Measurements from ENCODE around the gene ADAP1.
"Not testable (repeated sequence)": the region's sequence is repeated elsewhere in the genome, so short reads cannot be mapped to it uniquely, and the experiment has no call there.

The ADAP1 gene

GRCh38 chr7:957418-958220 lies 3.1 kb upstream of the ADAP1 start:
- no peak for DNase-seq

- DNase-seq, result no peak
Measured at GRCh38 chr7:956031-956430, 1.6 kb upstream of the ADAP1 start.

DNA sequence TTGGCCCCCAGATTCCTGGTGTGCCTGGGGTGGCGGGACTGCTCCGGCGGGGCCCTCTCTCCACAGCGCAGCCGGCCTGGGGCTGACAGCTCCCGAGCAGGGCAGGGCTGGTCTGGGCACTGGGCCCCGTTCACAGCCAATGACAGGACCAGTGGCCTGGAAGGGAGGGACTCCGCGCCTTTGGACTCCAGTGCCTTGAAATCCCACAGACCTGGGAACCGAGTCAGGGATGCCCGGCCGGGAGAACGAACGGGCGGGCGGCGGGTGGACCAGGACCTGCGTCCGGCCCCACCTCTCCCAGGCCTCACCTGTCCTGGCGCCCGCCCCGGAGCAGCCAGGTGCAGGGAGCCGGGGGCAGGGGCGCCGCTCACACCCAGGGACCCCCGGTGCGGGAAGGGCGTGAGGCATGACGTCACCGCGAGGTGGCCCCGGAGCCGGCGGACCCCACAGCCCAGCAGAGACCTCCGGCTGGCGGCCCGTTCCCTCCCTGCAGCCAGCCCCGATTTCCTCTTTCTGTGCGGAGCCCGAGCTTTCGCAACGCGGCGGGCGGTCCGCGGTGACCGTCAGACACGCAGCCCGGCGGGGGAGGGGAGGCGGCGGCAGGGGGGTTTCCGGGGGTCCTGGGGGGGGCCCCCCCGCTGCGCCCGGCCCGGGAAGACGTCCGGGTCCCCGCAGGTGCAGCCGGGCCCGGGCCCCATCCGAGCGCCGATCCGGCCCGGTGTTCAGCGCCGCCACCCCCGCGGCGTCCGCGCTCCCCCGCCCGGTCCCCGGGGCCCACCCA lies 743 bp downstream of the ADAP1 start:
- DNase-seq, result no peak

- DNase-seq, result no peak
Measured at GRCh38 chr7:952548-953441, 1.7 kb downstream of the ADAP1 start.

GRCh38 chr7:951881-952547 lies 2.5 kb downstream of the ADAP1 start:
- no peak for DNase-seq

GRCh38 chr7:949021-949934 lies 5.2 kb downstream of the ADAP1 start:
- no peak for DNase-seq

DNA sequence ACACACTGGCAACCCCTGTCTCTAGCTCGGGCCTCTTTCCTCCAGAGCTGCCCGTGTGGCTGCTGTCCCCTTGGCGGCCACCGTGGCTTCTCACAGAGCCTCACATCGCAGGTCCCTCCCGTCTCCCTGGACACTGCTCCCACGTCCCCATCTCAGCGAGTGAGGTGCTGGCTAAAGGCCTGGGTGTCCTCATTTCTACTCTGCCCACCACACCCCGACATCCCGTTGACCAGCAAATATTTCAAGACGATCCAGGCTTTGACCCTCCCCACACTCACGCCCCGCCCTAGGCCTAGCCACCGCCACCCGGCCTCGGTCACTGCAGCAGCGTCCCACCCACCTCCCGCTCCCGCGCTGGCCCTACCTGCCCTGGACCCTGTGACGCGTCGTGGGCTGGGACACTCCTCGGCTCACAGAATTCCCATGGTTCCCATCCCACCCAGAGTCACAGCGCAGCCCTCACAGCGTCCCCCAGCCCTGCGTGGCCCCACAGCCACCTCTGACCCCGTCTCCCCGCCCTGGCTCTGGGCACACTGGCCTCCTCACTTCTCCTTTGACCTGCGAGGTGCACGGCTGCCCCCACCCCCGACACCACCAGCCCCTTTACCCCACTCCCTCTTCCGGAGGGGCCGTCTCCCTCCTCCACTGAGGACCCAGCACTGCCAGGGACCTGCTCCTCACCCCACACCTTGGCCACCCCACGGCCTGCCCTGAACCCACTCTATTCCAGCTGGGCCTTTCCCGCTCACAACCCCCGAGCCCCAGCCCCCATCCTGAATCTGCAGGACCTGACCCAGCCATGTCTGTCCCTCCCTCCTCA lies 6.9 kb downstream of the ADAP1 start:
- DNase-seq, result no peak

DNA sequence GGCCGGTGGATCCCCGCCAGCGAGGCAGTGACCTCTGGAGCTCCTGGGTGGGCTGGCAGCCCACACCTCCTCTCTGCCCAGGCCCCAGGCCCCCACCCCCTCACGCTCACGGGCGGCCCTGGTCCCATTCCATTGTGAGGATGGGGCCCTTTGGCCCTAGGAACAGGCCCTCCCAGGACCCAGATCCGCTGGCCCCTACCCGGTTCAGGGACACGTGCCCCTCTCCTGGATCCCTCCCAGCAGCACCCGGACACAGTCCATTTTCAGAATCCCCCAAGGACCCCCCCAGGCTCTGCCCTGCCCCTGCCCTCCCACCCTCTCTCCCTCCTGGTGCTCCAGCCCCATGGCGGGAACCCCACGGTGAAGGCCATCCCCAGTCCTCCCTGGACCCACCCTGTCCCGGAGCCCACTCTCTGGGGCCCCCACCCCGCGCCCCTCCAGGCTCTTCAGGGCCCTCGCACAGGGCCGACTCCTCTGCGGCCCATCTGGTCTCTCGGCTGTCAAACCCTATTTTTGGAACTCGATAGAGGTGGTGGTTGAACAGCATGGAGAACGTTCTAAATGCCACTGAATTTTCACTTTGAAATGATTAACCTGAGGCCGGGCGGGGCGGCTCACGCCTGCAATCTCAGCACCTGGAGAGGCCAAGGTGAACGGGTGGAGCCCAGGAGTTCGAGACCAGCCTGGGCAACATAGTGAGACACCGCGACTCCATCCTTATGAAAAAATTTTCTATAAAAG lies 8.1 kb downstream of the ADAP1 start:
- no peak for DNase-seq

GRCh38 chr7:945556-946255 lies 8.8 kb downstream of the ADAP1 start:
- DNase-seq, result no peak

DNA sequence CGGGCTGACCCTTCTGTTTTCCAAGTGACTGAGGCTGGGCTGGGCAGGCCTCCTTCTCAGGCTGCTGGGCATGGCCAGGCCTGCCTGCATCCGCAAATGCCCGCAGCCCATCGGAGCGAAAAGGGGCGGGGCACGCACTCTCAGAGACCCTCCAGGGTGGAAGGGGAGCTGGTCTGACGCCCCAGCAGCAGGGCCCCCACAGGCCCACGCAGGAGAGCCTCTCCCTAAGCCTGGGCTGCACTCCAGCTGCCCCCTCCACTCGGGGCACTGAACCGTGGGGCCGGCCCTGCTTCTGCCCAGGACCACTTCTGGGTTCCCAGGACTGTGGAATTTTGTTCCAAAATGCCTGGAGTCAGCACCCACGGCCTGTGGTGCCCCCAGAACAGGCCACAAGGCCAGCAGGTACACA lies 9.3 kb downstream of the ADAP1 start:
- no peak for DNase-seq

- DNase-seq, result no peak
Measured at GRCh38 chr7:944744-945143, 9.7 kb downstream of the ADAP1 start.

GRCh38 chr7:943793-944192 lies 10.7 kb downstream of the ADAP1 start:
- DNase-seq, result not testable (repeated sequence)

DNA sequence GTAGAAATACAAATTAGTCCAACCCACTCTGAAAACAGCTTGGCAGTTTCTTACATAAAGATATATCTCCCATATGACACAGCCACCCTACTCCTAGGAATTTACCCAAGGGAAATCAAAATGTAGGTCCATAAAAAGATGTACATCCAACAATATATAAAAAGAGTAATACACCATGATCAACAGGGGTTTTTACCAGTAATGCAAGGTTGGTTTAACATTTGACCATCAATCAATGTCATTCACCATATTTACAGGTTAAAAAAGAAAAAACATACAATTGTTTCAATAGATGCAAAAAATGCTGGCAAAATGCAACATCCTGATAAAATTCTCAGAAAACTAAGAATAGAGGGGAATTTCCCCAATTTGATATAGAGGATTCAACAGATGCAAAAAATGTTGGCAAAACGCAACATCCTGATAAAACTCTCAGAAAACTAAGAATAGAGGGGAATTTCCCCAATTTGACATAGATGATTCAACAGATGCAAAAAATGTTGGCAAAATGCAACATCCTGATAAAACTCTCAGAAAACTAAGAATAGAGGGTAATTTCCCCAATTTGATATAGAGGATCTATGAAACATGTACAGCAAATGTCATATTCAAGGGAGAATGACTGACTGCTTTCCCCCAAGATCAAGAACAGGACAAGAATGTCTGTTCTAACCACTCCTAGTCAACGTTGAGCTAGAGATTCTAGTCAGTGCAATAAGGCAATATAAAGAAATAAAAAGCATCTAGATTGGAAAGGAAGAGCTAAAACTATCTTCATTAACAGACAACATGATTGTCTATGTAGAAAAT lies 13.7 kb downstream of the ADAP1 start:
- DNase-seq, result no peak

DNA sequence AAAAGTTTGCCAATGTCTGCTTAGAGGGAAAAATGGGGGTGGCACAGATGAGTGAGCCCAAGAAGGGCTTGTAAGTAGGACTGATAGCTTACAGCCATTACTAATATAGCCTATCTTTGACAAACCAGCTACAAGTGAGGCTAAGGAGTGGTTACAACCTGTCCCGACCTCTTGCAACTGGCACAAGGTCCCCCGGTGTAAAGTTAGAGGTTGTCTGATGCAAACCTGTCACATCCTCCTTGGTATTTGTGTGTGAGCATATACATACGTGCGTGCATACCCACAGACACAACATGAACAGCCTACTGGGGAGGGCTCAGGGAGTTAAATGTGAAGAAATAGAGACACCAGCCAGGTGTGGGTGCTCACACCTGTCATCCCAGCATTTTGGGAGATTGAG lies 14.6 kb downstream of the ADAP1 start:
- no peak for DNase-seq

DNA sequence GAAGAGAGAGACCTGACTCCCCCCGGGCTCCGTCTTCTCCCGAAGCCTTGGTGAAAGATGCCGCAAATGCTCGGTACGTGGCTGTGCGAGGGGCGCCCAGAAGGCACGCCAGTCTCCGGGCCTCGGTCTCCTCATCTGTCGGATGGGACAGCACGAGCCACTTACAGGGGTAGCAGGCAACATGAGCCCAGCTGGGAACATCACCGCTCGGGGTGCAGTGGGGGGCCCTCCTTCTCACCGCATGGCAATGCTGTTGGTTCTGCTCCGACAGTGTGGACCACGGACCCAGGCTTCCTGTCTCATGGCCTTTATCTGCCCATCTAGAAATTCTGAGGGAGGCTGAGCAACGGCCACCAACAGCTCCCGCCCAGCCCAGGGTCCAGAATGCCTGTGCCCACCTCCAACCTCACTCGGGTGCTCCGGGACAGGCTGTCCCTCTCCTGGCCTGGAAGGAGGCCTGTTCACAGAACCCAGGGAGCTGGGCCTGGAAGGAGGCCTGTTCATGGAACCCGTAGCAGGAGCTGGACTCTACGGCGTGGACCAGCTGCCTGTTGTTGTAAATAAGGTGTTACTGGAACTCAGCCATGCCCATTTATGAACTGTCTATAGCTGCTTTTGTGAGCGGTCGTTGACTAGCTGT lies 15.8 kb downstream of the ADAP1 start:
- no peak for DNase-seq

GRCh38 chr7:937856-938484 lies 16.5 kb downstream of the ADAP1 start:
- DNase-seq, result no peak

GRCh38 chr7:936386-937054 lies 18.0 kb downstream of the ADAP1 start:
- no peak for DNase-seq

All from HCEC 1CT (cell line).